ENCODE data around the gene CRB3.

CRB3 gene

GRCh38 chr19:6433663-6434062 is 30.4 kb upstream of the CRB3 start, which contains the start of gene SLC25A41:
SLC25A41 (minus strand) TSS chr19:6433763; CDS start chr19:6433693, 70 bp downstream.
- no peak for DNase-seq

- no peak for DNase-seq
Measured at GRCh38 chr19:6439743-6440142, 24.3 kb upstream of the CRB3 start.

- DNase-seq: no peak
Measured at GRCh38 chr19:6440905-6441304, 23.2 kb upstream of the CRB3 start.

GRCh38 chr19:6442087-6442688 is 21.9 kb upstream of the CRB3 start:
- no peak for DNase-seq

GRCh38 chr19:6443986-6444385 is 20.1 kb upstream of the CRB3 start:
- no peak for DNase-seq

- no peak for DNase-seq
Measured at GRCh38 chr19:6446452-6446851, 17.6 kb upstream of the CRB3 start.

- DNase-seq: no peak
Measured at GRCh38 chr19:6448045-6448444, 16.0 kb upstream of the CRB3 start.

- DNase-seq: no peak
Measured at GRCh38 chr19:6450166-6450565, 13.9 kb upstream of the CRB3 start.

- no peak for DNase-seq
Measured at GRCh38 chr19:6451583-6452222, 12.4 kb upstream of the CRB3 start.

GRCh38 chr19:6452223-6452614 is 11.9 kb upstream of the CRB3 start:
- DNase-seq: no peak

- DNase-seq: no peak
Measured at GRCh38 chr19:6452899-6453298, 11.2 kb upstream of the CRB3 start.

- no peak for DNase-seq
Measured at GRCh38 chr19:6453951-6454565, 10.0 kb upstream of the CRB3 start.

GRCh38 chr19:6455924-6456323 is 8.1 kb upstream of the CRB3 start:
- no peak for DNase-seq

GRCh38 chr19:6457958-6458694 is 5.9 kb upstream of the CRB3 start:
- no peak for DNase-seq

- no peak for DNase-seq
Measured at GRCh38 chr19:6458695-6459261, 5.3 kb upstream of the CRB3 start.

- DNase-seq: no peak
Measured at GRCh38 chr19:6459262-6460098, 4.6 kb upstream of the CRB3 start, which contains the start of gene SLC25A23. SLC25A23 (minus strand) TSS chr19:6459792; CDS start chr19:6459628, 164 bp downstream.

- peak; percentile 93 for DNase-seq
Measured at GRCh38 chr19:6460099-6460884, 3.8 kb upstream of the CRB3 start.

GRCh38 chr19:6465006-6465405 is 935 bp downstream of the CRB3 start:
- DNase-seq: no peak

- no peak for DNase-seq
Measured at GRCh38 chr19:6465663-6466062, 1.6 kb downstream of the CRB3 start.

GRCh38 chr19:6466526-6467248 is 2.6 kb downstream of the CRB3 start:
- no peak for DNase-seq

GRCh38 chr19:6467384-6467783 is 3.3 kb downstream of the CRB3 start:
- no peak for DNase-seq
